GM21447 (cell line): ENCODE results near the gene ALDH18A1.
"Not testable (repeated sequence)": the region's sequence is repeated elsewhere in the genome, so short reads cannot be mapped to it uniquely, and the experiment has no call there.

ENCODE experiments used
- ATAC-seq: cut with Tn5 transposase; IDR thresholded peaks from one replicate; pipeline ENCODE4 v1.9.1; 2021; ENCODE audit not compliant: unreplicated experiment

Gene ALDH18A1

GRCh38 chr10:95656291-95657164 is at the start of gene ALDH18A1:
Gene ALDH18A1 (minus strand): TSS chr10:95656711. CDS start chr10:95653377, 3,334 bp downstream.
- ATAC-seq = peak; percentile 87

GRCh38 chr10:95698415-95698814 is 41.9 kb upstream of the ALDH18A1 start:
- ATAC-seq = no peak

GRCh38 chr10:95697429-95697828 is 40.9 kb upstream of the ALDH18A1 start:
- ATAC-seq = peak; percentile 26

GRCh38 chr10:95694665-95695064 is 38.2 kb upstream of the ALDH18A1 start:
- ATAC-seq = no peak

GRCh38 chr10:95693668-95694534 is 37.4 kb upstream of the ALDH18A1 start, which contains the start of gene TCTN3:
Gene TCTN3 (minus strand): TSS chr10:95693927. CDS start chr10:95693899, 28 bp downstream.
- ATAC-seq = peak; percentile 98

- no peak for ATAC-seq
Measured at GRCh38 chr10:95693071-95693667, 36.7 kb upstream of the ALDH18A1 start.

GRCh38 chr10:95691281-95691680 is 34.8 kb upstream of the ALDH18A1 start:
- ATAC-seq = no peak

- ATAC-seq = no peak
Measured at GRCh38 chr10:95688648-95689047, 32.1 kb upstream of the ALDH18A1 start.

- no peak for ATAC-seq
Measured at GRCh38 chr10:95683966-95684365, 27.5 kb upstream of the ALDH18A1 start.

- ATAC-seq = no peak
Measured at GRCh38 chr10:95675403-95676116, 19.0 kb upstream of the ALDH18A1 start.

GRCh38 chr10:95674643-95675042 is 18.1 kb upstream of the ALDH18A1 start:
- no peak for ATAC-seq

GRCh38 chr10:95672641-95673040 is 16.1 kb upstream of the ALDH18A1 start:
- not testable (repeated sequence) for ATAC-seq

- no peak for ATAC-seq
Measured at GRCh38 chr10:95664543-95664942, 8.0 kb upstream of the ALDH18A1 start.

GRCh38 chr10:95663496-95663895 is 7.0 kb upstream of the ALDH18A1 start:
- ATAC-seq = no peak

- ATAC-seq = no peak
Measured at GRCh38 chr10:95661818-95662217, 5.3 kb upstream of the ALDH18A1 start.

- ATAC-seq = no peak
Measured at GRCh38 chr10:95660283-95660682, 3.8 kb upstream of the ALDH18A1 start.

- ATAC-seq = no peak
Measured at GRCh38 chr10:95657250-95657649, 739 bp upstream of the ALDH18A1 start.

- peak; percentile 20 for ATAC-seq
Measured at GRCh38 chr10:95655571-95656290, 780 bp downstream of the ALDH18A1 start.

- no peak for ATAC-seq
Measured at GRCh38 chr10:95653895-95654294, 2.6 kb downstream of the ALDH18A1 start.
